SHP77 treated with DMSO at 0.1 percent for 48 hours (cell line): ENCODE results near the gene SYNC.
"Not testable (repeated sequence)": the region's sequence is repeated elsewhere in the genome, so short reads cannot be mapped to it uniquely, and the experiment has no call there.

ENCODE experiments used
- DNase-seq: peaks from one replicate; lab custom pipeline; 2025; lab: John Stamatoyannopoulos, UW

SYNC gene

DNA sequence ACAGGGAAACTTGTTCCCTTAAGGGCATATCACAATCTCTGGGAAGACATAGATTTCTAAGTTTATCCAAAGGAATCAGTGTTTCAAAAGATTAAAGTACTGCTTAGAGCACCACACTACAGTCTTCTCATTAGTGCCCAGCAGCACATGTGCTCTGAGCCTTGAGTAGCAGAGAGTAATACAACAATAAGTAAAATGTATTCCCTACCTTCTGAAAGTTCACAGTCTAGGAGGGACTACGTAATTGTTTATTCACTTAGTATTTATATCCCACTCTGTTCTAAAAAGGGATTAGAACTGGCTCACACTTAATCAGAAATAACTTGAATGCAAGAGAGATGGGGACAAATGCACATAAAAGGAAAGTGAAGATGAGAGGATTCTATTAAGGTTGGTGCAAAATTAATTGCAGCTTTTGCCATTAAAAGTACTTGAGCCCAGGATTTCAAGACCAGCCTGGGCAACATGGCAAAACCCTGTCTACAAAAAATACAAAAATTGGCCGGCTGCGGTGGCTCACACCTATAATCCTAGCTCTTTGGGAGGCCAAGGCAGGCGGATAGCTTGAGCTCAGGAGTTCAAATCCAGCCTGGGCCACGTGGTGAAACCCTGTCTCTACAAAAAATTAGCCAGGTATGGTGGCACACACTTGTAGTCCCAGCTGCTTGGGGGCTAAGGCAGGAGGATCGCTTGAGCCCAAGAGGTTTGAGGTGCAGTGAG is 9.0 kb downstream of the SYNC start:
- no peak for DNase-seq

DNA sequence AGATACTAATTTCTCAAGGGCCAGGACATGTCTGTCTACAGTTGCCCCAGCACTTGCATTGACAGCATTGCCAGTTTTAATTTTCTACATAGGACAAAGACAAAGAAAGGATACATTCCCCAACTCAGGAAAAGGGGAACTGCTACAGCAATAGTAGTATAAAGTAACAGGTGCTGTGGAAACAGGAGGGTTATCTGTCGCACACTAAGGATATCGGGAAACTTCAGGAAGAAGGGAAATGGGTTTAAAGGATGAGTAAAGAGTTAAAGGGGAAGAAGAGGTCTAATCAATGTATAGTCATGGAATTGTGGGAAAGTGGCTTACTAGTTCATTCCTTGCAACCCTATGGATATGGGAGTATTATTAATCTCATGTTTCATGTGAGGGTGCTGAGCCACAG is 16.2 kb downstream of the SYNC start:
- DNase-seq: no peak

- no peak for DNase-seq
Measured at GRCh38 chr1:32685498-32685897, 17.1 kb downstream of the SYNC start.

GRCh38 chr1:32684167-32684811 is 18.3 kb downstream of the SYNC start:
- no peak for DNase-seq

DNA sequence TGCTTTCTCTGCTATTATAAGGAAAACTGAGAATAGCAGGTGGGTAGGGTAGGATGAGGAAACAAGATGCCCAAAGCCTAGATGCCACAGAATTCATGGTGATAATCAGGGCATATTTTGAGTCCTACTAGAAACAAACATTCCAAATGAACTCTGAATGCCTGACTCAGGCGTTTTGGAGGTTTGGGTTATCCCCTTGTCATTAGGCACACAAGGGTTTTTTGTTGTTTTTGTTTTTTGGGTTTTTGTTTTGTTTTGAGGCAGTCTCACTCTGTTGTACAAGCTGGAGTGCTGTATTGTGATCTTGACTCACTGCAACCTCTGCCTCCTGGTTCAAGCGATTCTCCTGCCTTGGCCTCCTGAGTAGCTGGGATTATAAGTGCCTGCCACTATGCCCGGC is 19.2 kb downstream of the SYNC start:
- DNase-seq: no peak

- no peak for DNase-seq
Measured at GRCh38 chr1:32681999-32682398, 20.6 kb downstream of the SYNC start.

- DNase-seq: no peak
Measured at GRCh38 chr1:32681509-32681908, 21.1 kb downstream of the SYNC start.

DNA sequence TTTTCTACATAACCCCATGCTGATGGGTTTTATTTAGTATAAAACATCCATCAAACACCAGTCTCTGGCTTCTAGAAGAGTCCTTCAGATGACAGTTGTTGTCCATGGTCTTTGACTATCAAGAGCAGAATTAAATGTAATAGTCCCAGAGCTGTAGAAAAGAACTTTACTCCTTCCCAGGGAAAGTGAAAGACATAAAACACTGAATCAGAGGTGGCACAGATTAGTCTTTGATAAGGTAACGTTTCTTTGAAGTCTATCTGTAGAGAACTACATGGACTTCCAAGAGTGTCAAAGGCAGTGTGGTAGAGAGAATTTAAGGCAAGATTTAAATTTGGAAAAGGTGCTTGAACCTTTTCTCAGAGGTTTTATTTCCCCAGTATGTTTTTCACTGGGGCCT is 21.9 kb downstream of the SYNC start:
- DNase-seq: no peak

DNA sequence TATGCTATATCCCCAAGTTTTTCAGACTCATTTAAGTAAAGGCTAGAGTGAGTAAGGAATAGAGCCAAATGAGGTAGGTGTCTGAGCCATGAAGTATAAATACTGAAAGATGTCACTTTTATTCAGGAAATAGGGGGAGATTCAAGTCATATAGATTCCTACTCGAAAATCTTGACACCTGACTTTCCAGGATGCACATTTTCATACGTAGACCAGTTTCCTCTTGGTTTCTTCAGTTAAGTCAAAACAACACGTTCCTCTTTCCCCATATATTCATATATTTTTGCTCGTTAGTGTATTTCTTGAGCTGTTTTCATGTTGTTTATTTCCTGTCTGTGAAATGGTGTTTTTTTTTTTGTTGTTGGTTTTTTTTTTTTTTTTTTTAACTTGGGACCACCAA is 22.6 kb downstream of the SYNC start:
- DNase-seq: not testable (repeated sequence)

DNA sequence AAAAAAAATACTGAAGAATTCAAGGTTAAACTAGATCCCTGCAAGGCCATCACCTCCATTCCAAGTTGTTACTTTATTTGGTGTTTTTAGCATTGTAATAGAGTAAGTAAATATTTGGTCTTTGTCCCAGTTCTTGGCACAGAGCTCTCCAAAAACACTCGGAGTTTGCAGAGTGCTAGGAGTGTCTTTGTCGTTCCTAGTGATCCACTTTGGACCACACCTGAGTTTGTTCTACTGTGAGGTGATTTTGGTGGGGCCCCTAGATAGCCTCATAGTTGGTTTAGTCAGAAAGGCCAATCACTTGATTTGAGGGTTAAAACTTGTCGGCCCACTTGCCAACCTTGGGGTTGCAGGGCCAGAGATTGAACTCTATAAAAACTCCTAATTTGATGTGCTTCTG is 25.6 kb downstream of the SYNC start:
- DNase-seq: no peak

- DNase-seq: not testable (repeated sequence)
Measured at GRCh38 chr1:32668716-32669115, 33.9 kb downstream of the SYNC start.

GRCh38 chr1:32666901-32667566 is 35.5 kb downstream of the SYNC start:
- no peak for DNase-seq

GRCh38 chr1:32665915-32666314 is 36.7 kb downstream of the SYNC start:
- no peak for DNase-seq

DNA sequence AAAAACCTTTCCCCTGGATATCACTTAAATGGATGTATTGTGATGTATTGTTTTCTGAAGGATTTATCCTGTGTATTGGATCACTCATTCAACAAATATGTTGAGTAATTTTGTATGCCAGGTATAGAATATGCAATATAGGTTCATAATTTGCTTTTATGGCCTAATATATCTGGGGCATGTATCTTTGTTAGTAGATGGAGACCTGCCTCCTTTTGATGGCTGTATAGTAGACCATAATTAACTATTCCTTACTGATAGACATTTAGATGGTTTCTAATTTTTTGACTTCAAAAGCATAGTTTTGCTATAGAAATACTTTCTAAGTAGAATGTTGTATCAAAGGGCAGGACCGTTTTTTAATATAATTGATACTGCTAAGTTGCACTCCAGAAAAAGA is 43.0 kb downstream of the SYNC start:
- DNase-seq: no peak

- DNase-seq: no peak
Measured at GRCh38 chr1:32652244-32652962, 50.2 kb downstream of the SYNC start.

- DNase-seq: no peak
Measured at GRCh38 chr1:32651461-32652073, 51.0 kb downstream of the SYNC start.

DNA sequence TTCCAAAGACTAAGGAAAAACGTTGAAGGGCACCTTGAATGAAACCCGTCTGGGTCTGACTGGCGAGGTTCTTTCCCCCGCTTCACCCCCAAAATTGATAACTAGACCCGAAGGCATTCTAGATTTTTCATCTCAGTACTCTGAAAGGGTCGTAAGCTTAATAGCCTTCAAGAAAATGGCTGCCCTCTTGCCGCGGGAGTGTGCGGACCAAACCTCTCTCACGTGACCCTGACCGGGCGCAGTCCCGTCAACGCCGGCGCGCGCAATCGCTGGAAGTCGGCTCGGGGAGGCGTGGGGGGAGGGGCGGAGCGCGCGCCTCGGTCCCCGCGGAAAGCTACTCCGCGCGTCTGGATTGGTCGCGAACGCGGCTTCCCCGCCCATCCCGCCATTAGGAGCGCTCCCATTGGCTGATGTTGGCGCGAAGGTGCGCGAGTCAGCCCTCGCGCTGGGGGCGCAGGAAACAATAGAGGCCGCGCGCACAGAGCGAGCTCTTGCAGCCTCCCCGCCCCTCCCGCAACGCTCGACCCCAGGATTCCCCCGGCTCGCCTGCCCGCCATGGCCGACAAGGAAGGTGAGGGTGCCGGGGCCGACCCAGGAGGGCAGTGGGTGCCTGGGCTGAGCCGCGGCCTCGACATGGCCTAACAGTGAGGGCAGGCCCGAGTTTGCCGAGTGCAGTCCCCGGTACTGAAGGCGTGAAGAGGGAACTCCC is 51.7 kb downstream of the SYNC start, which contains the start of gene RBBP4:
Gene RBBP4 (plus strand): TSS at position 457 of the 709 bp plus-strand sequence. CDS start 99 bp downstream, at position 556.
- DNase-seq: peak; percentile 92

GRCh38 chr1:32650248-32650751 is 52.3 kb downstream of the SYNC start, which contains the start of gene ZBTB8OS:
Gene ZBTB8OS (minus strand): TSS chr1:32650550. CDS start chr1:32650529, 21 bp downstream.
- DNase-seq: peak; percentile 82

- DNase-seq: no peak
Measured at GRCh38 chr1:32647308-32648134, 55.0 kb downstream of the SYNC start.

DNA sequence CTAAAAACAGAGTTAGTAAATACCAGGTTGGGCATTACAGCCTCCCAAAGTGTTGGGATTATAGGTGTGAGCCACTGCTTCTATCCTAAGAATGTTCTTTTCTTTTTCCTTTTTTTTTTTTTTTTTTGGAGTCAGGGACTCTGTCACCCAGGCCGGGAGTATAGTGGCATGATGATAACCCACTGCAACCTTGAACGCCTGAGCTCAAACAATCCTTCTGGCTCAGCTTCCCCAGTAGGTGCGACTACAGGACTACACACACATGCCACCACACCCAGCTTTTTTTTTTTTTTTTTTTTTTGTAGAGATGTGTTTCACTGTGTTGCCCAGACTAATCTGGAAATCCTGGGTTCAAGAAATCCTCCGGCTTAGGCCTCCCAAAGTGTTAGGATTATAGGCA is 58.1 kb downstream of the SYNC start:
- no peak for DNase-seq
